HL-60 (cell line): ENCODE results near the gene B4GALNT4.

Experiments
- GABPA ChIP-seq: IDR thresholded peaks from 2 replicates; pipeline ENCODE4 v1.6.1; 2012; ENCODE audit warnings: low read depth
- TF ChIP-seq, protein P1 (sequence below): IDR thresholded peaks from one replicate; pipeline ENCODE4 v1.5.1; 2011; ENCODE audit warnings: low read length, control low read depth, inconsistent platforms; ENCODE audit not compliant: insufficient read depth

DNA sequence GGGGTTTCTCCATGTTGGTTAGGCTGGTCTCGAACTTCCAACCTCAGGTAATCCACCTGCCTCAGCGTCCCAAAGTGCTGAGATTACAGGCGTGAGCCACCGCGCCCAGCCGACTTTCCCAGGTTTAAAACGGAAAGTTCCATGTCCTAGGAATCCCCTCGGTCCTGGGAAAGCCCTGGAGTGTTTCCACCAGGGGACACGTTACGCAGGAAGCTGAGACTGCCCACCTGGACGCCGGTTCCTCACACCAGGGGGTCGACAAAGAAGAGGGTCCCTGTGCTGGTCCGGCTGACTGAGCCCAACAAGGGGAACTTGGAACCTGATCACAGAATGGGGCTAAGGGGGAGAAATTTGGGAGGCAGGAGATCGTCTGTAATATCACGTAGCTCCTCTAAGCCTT is 3.5 kb upstream of the B4GALNT4 start:
- TF ChIP-seq, protein P1, sequence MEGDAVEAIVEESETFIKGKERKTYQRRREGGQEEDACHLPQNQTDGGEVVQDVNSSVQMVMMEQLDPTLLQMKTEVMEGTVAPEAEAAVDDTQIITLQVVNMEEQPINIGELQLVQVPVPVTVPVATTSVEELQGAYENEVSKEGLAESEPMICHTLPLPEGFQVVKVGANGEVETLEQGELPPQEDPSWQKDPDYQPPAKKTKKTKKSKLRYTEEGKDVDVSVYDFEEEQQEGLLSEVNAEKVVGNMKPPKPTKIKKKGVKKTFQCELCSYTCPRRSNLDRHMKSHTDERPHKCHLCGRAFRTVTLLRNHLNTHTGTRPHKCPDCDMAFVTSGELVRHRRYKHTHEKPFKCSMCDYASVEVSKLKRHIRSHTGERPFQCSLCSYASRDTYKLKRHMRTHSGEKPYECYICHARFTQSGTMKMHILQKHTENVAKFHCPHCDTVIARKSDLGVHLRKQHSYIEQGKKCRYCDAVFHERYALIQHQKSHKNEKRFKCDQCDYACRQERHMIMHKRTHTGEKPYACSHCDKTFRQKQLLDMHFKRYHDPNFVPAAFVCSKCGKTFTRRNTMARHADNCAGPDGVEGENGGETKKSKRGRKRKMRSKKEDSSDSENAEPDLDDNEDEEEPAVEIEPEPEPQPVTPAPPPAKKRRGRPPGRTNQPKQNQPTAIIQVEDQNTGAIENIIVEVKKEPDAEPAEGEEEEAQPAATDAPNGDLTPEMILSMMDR, result no peak
- no peak for TF ChIP-seq GABPA
